T-cell (primary cell): ENCODE data around the gene TMCC2. TPM values are rescaled to one million over a fixed set of nuclear protein-coding genes. Genes with fewer than 3 reads are reported as not detected.

Experiments used
- ATAC-seq, 4 experiments: fragments of 200-7000 bp in 3 of 4; fragments of 150-1000 bp in 1 of 4; cut with Tn5 transposase; replicated peaks in 1 of 4; 1 replicate in 3 of 4; 2 replicates in 1 of 4; pipeline ENCODE4 v1.10.0; 2021; ENCODE audit warnings: moderate library complexity in 3 of 4, mild to moderate bottlenecking in 2 of 4, moderate number of reproducible peaks in 1 of 4
- CTCF ChIA-PET, 2 donors: fragments of 300-600 bp; sonication (Branson Sonifier 250); formaldehyde crosslinking; loops; one replicate each; lab custom pipeline; 2022; ENCODE audit warnings: antibody characterized with exemption in 2 of 2; lab: Charles Lee
- POLR2A ChIA-PET, 2 donors: fragments of 300-600 bp; sonication (Branson Sonifier 250); formaldehyde crosslinking; loops; one replicate each; lab custom pipeline; 2022; ENCODE audit warnings: antibody characterized with exemption in 2 of 2; lab: Charles Lee
- DNase-seq, 35 experiments: peaks; one replicate each; pipeline versions ENCODE4 v3.0.0 to v3.0.0-alpha.2; 2013 to 2023
- H3K27ac ChIP-seq: one replicate; pipeline ENCODE4 v1.5.1; 2013; ENCODE audit warnings: low read length
- H3K27me3 ChIP-seq, 2 experiments: replicated peaks in 1 of 2; 1 replicate in 1 of 2; 2 replicates in 1 of 2; pipeline versions ENCODE4 v1.6.1 to v1.7.0; 2013; ENCODE audit warnings: low read length in 1 of 2, mixed read lengths in 1 of 2; ENCODE audit not compliant: control insufficient read depth in 2 of 2, insufficient read depth in 2 of 2; ENCODE audit errors: extremely low read depth in 1 of 2
- H3K36me3 ChIP-seq, 2 donors: 1 replicate in 1 of 2; 2 replicates in 1 of 2; pipeline versions ENCODE4 v1.6.1 to v1.7.0; 2013; ENCODE audit warnings: low read length in 1 of 2; ENCODE audit not compliant: control insufficient read depth in 2 of 2, insufficient read depth in 1 of 2; ENCODE audit errors: extremely low read depth in 1 of 2
- H3K4me1 ChIP-seq, 2 experiments: 1 replicate in 1 of 2; 2 replicates in 1 of 2; pipeline versions ENCODE4 v1.6.1 to v1.7.0; 2013; ENCODE audit warnings: low read length in 2 of 2, mixed read lengths in 1 of 2; ENCODE audit not compliant: insufficient read depth in 2 of 2, control insufficient read depth in 1 of 2; ENCODE audit errors: extremely low read depth in 1 of 2
- H3K4me3 ChIP-seq, 2 donors: 1 replicate in 1 of 2; 2 replicates in 1 of 2; pipeline versions ENCODE4 v1.5.1 to v1.7.0; 2013; ENCODE audit warnings: mild to moderate bottlenecking in 2 of 2, low read length in 1 of 2, moderate library complexity in 1 of 2; ENCODE audit not compliant: control insufficient read depth in 1 of 2; ENCODE audit errors: extremely low read depth in 1 of 2
- H3K9me3 ChIP-seq: 2 replicates; pipeline ENCODE4 v1.7.0; 2013
- H3K27ac Mint-ChIP-seq, 2 donors: one replicate each; pipeline ENCODE4 v1.8.0; 2020 to 2021; ENCODE audit warnings: mild to moderate bottlenecking in 2 of 2, mixed read lengths in 2 of 2
- H3K27me3 Mint-ChIP-seq, 2 donors: one replicate each; pipeline ENCODE4 v1.8.0; 2021 to 2022; ENCODE audit warnings: mixed read lengths in 2 of 2
- H3K36me3 Mint-ChIP-seq: one replicate; pipeline ENCODE4 v1.8.0; 2021; ENCODE audit warnings: mixed read lengths
- H3K4me1 Mint-ChIP-seq, 3 donors: one replicate each; pipeline ENCODE4 v1.8.0; 2020 to 2022; ENCODE audit warnings: mixed read lengths in 3 of 3, mild to moderate bottlenecking in 1 of 3
- H3K4me3 Mint-ChIP-seq, 3 donors: one replicate each; pipeline ENCODE4 v1.8.0; 2020 to 2022; ENCODE audit warnings: mild to moderate bottlenecking in 3 of 3, mixed read lengths in 3 of 3, moderate library complexity in 3 of 3
- H3K9me3 Mint-ChIP-seq, 3 donors: one replicate each; pipeline ENCODE4 v1.8.0; 2020 to 2022; ENCODE audit warnings: mixed read lengths in 3 of 3
- WGBS: methylation state at CpG from one replicate; pipeline ENCODE4 v1.1.5; 2013; ENCODE audit warnings: missing lambda C conversion rate; ENCODE audit not compliant: insufficient coverage; 5-methylcytosine and 5-hydroxymethylcytosine counted together
- total RNA-seq, 35 experiments: library from RNA in 6 of 35; stranded (reverse) in 6 of 35; fragments of 120-200 nt in 1 of 35; gene quantifications; one replicate each; pipeline versions ENCODE4 v1.2.1 to v1.2.4 and lab custom pipeline; 2013 to 2026

TMCC2 gene
- total RNA-seq, 5 donors from 2014 or later (not counting 1 experiment from before 2014, with no cell fraction given): 1.0 to 3.3 (median 1.8) TPM

DNA sequence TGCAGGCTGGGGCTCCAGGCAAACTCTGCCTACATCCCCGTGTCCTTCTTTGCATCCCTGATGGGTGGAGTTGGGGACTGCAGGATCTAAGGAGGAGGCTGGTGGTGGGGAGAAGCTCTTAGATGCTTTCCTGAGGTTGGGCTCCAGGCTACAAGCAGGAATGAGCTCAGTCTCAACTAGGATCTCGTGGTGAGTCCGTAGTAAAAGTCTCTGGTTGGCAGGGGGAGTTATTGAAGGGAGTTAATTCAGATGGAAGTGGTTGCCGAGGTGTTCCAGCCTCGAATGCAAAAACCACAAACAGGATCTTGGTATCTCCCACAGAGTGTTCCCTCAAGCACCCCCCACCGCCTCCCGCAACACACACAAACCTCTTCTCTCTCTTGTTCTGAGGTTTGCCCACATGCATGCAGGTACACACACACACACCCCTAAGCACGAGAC, 35.0 kb downstream of the TMCC2 start:
- peaks cover 0 to 7% (median 6%) of the 10 kb centered on the region in 3 donors for H3K4me1 Mint-ChIP-seq
- H3K27ac Mint-ChIP-seq: no peak overlapping the region
- H3K27ac ChIP-seq: no peak overlapping the region
- no peaks in the 10 kb centered on the region for H3K9me3 ChIP-seq
- CTCF ChIA-PET: interaction anchor here (1.6 to 1.7 kb wide), 3 partner anchors 9 to 62 kb away, joined by 5 to 12 read pairs (median 5); no protein-coding TSS in a partner anchor
- DNase-seq: no peak
- H3K4me3 Mint-ChIP-seq: no peak overlapping the region
- peaks cover 0 to 18% of the 10 kb centered on the region in 2 experiments for H3K27me3 ChIP-seq
- no peak for ATAC-seq
- H3K4me3 ChIP-seq: no peak overlapping the region
- no peaks in the 10 kb centered on the region for H3K36me3 Mint-ChIP-seq
- peaks cover 0 to 1% of the 10 kb centered on the region in 2 donors for H3K27me3 Mint-ChIP-seq
- no peaks in the 10 kb centered on the region for H3K36me3 ChIP-seq
- no peaks in the 10 kb centered on the region for H3K9me3 Mint-ChIP-seq
- peaks cover 0 to 7% of the 10 kb centered on the region in 2 experiments for H3K4me1 ChIP-seq
- 20% methylated on average over 1 of the region's 8 CpGs for WGBS
- POLR2A ChIA-PET: no interaction called here

DNA sequence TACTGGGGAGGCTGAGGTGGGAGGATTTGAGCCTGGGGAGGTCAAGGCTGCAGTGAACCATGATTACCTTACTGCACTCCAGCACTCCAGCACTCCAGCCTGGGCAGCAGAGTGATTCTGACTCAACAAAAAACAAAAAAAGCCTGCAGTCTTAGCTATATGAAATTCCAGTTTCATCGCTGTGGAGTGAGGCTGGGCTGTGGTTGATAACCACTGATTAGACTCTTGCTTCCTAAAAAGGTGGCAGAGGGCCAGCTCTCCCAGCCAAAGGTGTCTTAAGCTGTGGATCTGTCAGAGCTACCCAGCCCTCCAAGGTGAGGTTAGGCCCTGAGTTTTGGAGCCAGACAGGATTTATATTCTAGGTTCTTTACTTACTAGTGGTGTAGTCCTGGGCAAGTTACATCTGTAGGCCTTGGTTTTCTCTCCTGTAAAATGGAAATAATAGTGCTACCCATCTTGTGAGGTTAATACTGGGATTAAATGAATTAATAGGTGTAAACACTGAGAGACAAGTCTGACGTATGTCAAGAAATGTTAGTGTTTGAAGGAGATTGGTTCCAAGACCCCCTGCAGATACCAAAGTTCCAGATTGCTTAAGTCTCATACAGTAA, 35.9 kb downstream of the TMCC2 start:
- CTCF ChIA-PET: interaction anchor here (1.6 to 1.7 kb wide), 2 partner anchors 10 to 62 kb away, joined by 5 read pairs; no protein-coding TSS in a partner anchor
- Mint-ChIP-seq H3K27ac (no peak overlapping the region), H3K4me1 (peaks cover 0 to 7% (median 6%) of the 10 kb centered on the region in 3 donors), H3K4me3 (no peak overlapping the region), H3K9me3 (no peaks in the 10 kb centered on the region), H3K36me3 (no peaks in the 10 kb centered on the region), H3K27me3 (no peaks in the 10 kb centered on the region)
- Histone ChIP-seq H3K27me3 (peaks cover 0 to 18% of the 10 kb centered on the region in 2 experiments), H3K27ac (no peak overlapping the region), H3K9me3 (no peaks in the 10 kb centered on the region), H3K4me1 (peaks cover 0 to 7% of the 10 kb centered on the region in 2 experiments), H3K36me3 (no peaks in the 10 kb centered on the region), H3K4me3 (no peak overlapping the region)
- 86% methylated on average over 1 of the region's 2 CpGs for WGBS
- ATAC-seq (no peak), DNase-seq (no peak)
- POLR2A ChIA-PET: no interaction called here

DNA sequence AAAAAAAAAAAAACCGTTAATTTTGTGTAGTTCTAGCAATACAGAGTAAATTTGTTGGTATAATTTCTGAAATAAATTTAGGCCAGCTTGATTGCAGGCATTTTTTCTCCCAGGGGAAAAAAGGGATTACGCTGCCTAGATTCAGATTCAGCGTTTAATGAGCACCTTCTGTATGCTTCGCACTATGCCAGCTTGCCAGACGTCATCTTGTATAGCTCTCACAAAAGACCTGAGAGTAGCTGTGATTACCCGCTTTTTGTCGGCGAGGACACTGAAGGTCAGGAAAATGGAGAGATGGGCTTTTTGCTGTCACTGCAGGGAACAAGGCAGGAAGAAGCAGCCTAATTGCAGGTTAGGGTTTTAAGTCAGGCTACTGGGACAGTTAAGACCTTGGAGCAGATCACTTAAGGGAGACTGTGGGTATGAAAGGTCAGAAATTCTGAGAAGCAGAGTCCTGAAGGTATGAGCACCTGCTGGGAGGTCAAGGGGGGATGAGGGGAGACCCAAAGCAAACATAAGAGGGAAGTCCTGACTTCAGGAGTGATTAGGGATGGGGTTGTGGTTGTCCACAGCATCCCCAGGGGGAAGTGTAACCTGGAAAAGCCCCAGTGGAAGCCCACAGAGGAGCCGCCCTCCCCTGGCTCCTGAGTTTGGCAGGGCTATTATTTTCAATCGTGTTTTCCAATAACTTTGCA, 39.0 kb downstream of the TMCC2 start:
- ChIA-PET POLR2A (no interaction called here), CTCF (interaction anchor here in 1 of 2 donors (0.8 kb wide), 1 partner anchor 58 kb away, joined by 3 read pairs; no protein-coding TSS in a partner anchor)
- no peaks in the 10 kb centered on the region for H3K9me3 Mint-ChIP-seq
- H3K27me3 Mint-ChIP-seq: no peaks in the 10 kb centered on the region
- H3K27me3 ChIP-seq: peaks cover 0 to 15% of the 10 kb centered on the region in 2 experiments
- H3K4me3 ChIP-seq: no peak overlapping the region
- no peak overlapping the region for H3K27ac Mint-ChIP-seq
- H3K4me1 Mint-ChIP-seq: peaks cover 0 to 7% (median 6%) of the 10 kb centered on the region in 3 donors
- DNase-seq (no peak), ATAC-seq (no peak)
- no peaks in the 10 kb centered on the region for H3K9me3 ChIP-seq
- H3K27ac ChIP-seq: no peak overlapping the region
- peaks cover 0 to 7% of the 10 kb centered on the region in 2 experiments for H3K4me1 ChIP-seq
- H3K4me3 Mint-ChIP-seq: no peak overlapping the region
- 86% methylated on average over 9 of the region's 10 CpGs for WGBS
- H3K36me3 Mint-ChIP-seq: peaks cover 6% of the 10 kb centered on the region
- H3K36me3 ChIP-seq: no peaks in the 10 kb centered on the region

DNA sequence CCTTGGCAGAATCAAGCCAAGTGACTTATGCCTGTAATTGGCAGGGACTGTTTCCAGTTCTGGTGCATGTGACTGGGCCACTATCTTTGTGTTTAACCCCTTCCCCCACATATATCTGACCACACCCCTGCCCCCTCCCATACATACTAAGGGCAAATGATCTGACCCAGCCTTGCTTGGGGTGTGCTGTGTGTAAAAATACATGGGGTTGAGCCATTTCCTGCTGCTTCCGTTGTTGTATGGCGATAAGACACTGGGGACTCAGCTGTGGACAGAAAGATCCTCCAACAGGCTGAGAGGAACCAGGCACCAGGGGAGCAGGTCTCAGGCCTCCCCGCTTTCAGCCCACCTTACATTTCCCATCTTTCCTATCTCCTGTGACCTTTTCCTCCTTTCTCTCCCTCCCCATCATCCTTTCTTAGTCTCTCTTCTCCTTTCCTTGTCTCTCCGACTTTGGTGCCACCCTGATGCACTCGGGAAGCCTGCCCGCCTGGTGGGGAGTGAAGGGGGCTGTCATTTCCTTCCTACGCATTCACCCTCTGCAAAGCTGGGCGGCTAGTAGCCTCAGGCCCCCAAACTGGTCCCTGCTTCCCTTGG, 39.7 kb downstream of the TMCC2 start:
- no peaks in the 10 kb centered on the region for H3K9me3 Mint-ChIP-seq
- CTCF ChIA-PET: no interaction called here
- Histone ChIP-seq H3K4me3 (no peak overlapping the region), H3K27me3 (peaks cover 0 to 14% of the 10 kb centered on the region in 2 experiments), H3K27ac (no peak overlapping the region), H3K36me3 (no peaks in the 10 kb centered on the region), H3K9me3 (no peaks in the 10 kb centered on the region), H3K4me1 (peaks cover 0 to 7% of the 10 kb centered on the region in 2 experiments)
- DNase-seq: no peak
- POLR2A ChIA-PET: no interaction called here
- peaks cover 6% of the 10 kb centered on the region for H3K36me3 Mint-ChIP-seq
- ATAC-seq: no peak
- H3K4me1 Mint-ChIP-seq: peaks cover 0 to 6% (median 5%) of the 10 kb centered on the region in 3 donors
- WGBS: 89% methylated on average over 2 of the region's 8 CpGs
- H3K27me3 Mint-ChIP-seq: no peaks in the 10 kb centered on the region
- no peak overlapping the region for H3K4me3 Mint-ChIP-seq
- no peak overlapping the region for H3K27ac Mint-ChIP-seq

DNA sequence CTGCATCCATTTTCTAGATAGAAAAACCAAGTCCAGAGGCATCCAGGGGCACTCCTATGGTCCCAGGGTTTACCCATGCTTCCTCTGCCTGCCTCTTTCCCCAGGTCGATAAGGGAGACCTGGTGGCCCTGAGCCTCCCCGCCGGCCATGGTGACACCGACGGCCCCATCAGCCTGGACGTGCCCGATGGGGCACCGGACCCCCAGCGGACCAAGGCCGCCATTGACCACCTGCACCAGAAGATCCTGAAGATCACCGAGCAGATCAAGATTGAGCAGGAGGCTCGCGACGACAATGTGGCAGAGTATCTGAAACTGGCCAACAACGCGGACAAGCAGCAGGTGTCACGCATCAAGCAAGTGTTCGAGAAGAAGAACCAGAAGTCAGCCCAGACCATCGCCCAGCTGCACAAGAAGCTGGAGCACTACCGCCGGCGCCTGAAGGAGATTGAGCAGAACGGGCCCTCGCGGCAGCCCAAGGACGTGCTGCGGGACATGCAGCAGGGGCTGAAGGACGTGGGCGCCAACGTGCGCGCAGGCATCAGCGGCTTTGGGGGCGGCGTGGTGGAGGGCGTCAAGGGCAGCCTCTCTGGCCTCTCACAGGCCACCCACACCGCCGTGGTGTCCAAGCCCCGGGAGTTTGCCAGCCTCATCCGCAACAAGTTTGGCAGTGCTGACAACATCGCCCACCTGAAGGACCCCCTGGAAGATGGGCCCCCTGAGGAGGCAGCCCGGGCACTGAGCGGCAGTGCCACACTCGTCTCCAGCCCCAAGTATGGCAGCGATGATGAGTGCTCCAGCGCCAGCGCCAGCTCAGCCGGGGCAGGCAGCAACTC, 41.3 kb downstream of the TMCC2 start:
- CTCF ChIA-PET: interaction anchor here (0.6 to 8.4 kb wide), 2 partner anchors 54 to 1066 kb away, joined by 3 to 249 read pairs; partner anchors contain the start of gene NUAK2 (in 1 of the 2)

More for the DNA sequence above, 41.3 kb downstream of the TMCC2 start:
- Histone ChIP-seq H3K4me1 (peaks cover 6 to 10% of the 10 kb centered on the region in 2 experiments), H3K27ac (no peak overlapping the region), H3K9me3 (no peaks in the 10 kb centered on the region), H3K4me3 (no peak overlapping the region), H3K36me3 (no peaks in the 10 kb centered on the region), H3K27me3 (peaks cover 0 to 10% of the 10 kb centered on the region in 2 experiments)
- Mint-ChIP-seq H3K9me3 (no peaks in the 10 kb centered on the region), H3K36me3 (peaks cover 6% of the 10 kb centered on the region), H3K4me1 (peaks cover 8 to 9% (median 9%) of the 10 kb centered on the region in 3 donors), H3K27me3 (no peaks in the 10 kb centered on the region), H3K4me3 (no peak overlapping the region), H3K27ac (no peak overlapping the region)
- POLR2A ChIA-PET: no interaction called here
- DNase-seq (no peak), ATAC-seq (no peak)
- 94% methylated on average over 48 of the region's 48 CpGs for WGBS
